T1000 (cell line): Measurements from ENCODE around the gene ATF7.
"Not testable (repeated sequence)": the region's sequence is repeated elsewhere in the genome, so short reads cannot be mapped to it uniquely, and the experiment has no call there.

Source experiments
- DNase-seq: peaks from one replicate; lab custom pipeline; 2025; ENCODE audit warnings: mixed read lengths; lab: John Stamatoyannopoulos, UW

ATF7 gene

GRCh38 chr12:53625946-53626701 is at the start of gene ATF7:
Gene ATF7, minus strand, starts transcription at chr12:53626382. Its CDS starts 25,382 bp downstream, at chr12:53601000.
- peak; percentile 98 for DNase-seq

GRCh38 chr12:53674977-53675700 is 49.0 kb upstream of the ATF7 start:
- no peak for DNase-seq

DNA sequence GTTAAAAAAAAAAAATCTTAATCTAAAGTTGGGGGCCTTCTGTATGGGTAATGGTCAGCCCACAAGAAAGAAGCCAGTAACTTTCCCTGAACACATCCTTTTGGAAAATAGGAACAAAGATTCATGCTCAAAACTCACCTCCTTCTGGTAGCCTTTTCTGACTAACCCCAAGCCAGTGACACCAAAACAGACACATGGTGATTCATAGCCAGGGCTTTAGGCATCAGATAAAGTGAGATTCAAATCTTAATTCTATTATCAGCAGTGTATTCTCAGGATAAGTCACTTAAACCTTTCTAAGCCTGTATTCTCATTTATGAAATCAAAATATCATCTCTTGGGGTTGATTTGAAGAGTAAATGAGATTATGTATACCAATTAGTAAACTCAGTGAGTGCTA is 44.8 kb upstream of the ATF7 start:
- no peak for DNase-seq

DNA sequence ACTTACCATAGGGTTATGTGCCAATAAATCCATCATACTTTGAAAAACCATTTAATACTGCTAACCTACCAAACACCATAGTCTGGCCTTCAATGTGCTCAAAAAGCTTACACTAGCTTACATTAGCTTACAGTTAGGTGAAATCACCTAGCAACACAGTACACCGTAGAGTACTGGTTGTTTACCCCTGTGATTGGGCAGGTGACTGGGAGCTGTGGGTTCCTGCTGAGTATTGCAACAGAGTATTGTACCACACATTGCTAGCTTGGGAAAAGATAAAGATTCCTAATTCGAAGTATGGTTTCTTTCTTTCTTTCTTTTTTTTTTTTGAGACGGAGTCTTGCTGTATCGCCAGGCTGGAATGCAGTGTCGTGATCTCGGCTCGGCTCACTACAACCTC is 44.1 kb upstream of the ATF7 start:
- DNase-seq, result no peak

DNA sequence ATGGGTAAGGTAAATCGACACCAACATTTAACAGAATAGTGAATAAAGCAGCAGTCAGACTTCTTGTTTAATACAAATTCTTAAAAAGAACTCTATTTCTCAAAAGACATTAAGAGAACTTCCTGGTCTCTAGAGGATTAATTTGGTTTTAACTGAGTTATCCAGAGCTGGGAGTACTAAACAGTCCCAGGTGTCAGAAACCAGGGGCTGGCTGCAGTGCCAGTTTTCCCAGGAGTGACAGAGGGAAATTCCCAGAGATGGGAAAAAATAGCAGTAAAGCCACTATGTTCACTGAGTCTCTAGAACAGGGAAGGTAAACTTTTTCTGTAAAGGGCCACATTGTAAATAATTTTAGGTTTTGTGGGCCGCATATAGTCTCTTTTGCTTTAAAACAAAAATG is 40.9 kb upstream of the ATF7 start:
- DNase-seq, result no peak

GRCh38 chr12:53664936-53665335 is 38.8 kb upstream of the ATF7 start:
- DNase-seq, result no peak

- no peak for DNase-seq
These were observed 38.0 kb upstream of the ATF7 start for GRCh38 chr12:53664191-53664590.

DNA sequence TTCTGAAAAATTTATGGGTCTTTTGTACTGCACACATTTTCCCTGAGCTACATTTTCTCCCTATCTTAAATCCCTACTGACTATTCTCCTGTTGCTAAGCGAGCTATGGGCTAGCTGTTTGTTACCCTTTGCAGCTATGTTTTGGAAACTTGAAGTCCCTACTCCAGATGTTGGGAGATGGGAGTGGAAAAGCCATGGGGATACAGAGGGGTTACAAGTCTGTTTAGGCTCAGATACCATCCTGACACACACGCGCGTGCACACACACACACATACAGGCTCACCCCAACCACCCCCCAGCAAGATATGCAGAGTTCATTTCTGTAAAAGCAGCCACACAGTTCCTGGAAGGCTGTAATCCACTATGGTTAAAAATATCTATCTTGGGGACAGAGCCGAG is 33.9 kb upstream of the ATF7 start:
- no peak for DNase-seq

GRCh38 chr12:53659571-53659981 is 33.4 kb upstream of the ATF7 start:
- no peak for DNase-seq

GRCh38 chr12:53659011-53659551 is 32.9 kb upstream of the ATF7 start:
- DNase-seq, result no peak

GRCh38 chr12:53657041-53657440 is 30.9 kb upstream of the ATF7 start:
- no peak for DNase-seq

- DNase-seq, result no peak
These were observed 27.4 kb upstream of the ATF7 start for GRCh38 chr12:53653595-53653994.

GRCh38 chr12:53652366-53652765 is 26.2 kb upstream of the ATF7 start:
- no peak for DNase-seq

GRCh38 chr12:53651737-53652136 is 25.6 kb upstream of the ATF7 start:
- DNase-seq, result no peak

- DNase-seq, result not testable (repeated sequence)
These were observed 20.1 kb upstream of the ATF7 start for GRCh38 chr12:53646300-53646699.

- DNase-seq, result no peak
These were observed 19.0 kb upstream of the ATF7 start for GRCh38 chr12:53645165-53645564.

GRCh38 chr12:53644133-53644532 is 18.0 kb upstream of the ATF7 start:
- no peak for DNase-seq

GRCh38 chr12:53643232-53643979 is 17.2 kb upstream of the ATF7 start:
- DNase-seq, result no peak

- DNase-seq, result no peak
These were observed 11.9 kb upstream of the ATF7 start for GRCh38 chr12:53638057-53638456.

DNA sequence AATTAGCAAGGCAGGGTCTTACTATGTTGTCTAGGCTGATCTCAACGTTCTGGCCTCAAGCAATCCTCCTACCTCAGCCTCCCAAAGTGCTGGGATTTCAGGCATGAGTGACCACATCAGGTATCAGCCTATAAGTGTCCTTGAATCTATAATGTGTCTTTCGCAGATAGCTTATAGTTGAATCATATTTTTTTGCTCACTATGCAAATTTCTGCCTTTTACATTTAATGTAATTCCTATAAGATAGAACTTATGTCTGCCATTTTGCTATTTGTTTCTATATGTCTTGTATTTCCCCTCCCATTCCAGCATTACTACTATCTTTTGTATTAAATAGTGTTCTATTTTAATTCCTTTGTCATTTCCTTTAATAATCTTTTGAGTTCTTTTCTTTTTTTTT is 10.5 kb upstream of the ATF7 start:
- no peak for DNase-seq

DNA sequence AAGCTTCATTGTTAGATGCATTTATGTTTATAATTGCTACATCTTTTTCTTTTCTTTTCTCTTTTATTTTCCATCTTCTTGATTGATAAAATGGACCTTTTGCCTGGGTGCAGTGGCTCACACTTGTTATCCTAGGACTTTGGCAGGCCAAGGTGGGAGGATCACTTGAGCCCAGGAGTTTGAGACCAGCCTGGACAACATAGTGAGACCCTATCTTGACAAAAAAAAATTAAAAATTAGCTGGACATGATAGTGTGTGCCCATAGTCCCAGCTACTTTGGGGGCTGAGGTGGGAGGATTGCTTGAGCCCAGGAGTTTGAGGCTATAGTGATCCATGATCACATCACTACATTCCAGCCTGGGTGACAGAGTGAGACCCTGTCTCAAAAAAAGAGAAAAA is 9.5 kb upstream of the ATF7 start:
- not testable (repeated sequence) for DNase-seq

DNA sequence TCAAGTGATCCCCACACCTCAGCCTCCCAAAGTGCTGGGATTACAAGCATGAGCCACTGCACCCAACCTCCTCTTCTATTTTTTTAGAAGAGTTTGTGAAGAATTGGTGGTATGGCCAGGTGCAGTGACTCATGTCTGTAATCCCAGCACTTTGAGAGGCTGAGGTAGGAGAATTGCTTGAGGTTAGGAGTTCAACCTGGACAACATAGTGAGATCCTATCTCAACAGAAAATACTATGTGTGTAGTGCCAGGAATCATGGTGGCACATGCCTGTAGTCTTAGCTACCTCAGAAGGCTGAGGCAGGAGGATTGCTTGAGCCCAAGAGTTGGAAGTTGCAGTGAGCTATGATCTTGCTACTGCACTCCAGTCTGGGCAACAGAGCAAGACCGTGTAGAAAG is 5.5 kb upstream of the ATF7 start:
- no peak for DNase-seq

DNA sequence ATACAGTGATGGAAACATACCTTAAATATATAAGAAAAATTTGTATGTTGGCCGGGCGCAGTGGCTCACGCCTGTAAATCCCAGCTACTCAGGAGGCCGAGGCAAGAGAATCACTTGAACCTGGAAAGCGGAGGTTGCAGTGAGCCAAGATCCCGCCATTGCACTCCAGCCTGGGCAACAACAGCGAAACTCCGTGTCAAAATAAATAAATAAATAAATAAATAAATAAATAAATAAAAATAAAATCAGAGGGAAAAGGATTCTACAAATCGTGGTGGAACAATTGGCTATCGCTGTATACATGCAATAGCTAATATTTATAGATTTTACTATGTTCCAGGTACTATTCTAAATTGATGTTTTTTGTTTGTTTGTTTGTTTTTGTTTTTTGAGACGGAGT is 1.7 kb upstream of the ATF7 start:
- DNase-seq, result no peak
